Fibroblast of pulmonary artery (primary cell): ENCODE measurements around the gene CRYBB1.

ENCODE experiments used
- DNase-seq: peaks from one replicate; pipeline ENCODE4 v3.0.0-alpha.2; 2010; ENCODE audit warnings: low read depth
- H3K4me3 ChIP-seq: replicated peaks from 2 replicates; pipeline ENCODE4 v1.5.1; 2011; ENCODE audit warnings: low read depth, mild to moderate bottlenecking, control low read depth, low read length, moderate library complexity
- TF ChIP-seq, protein P1 (sequence below): IDR thresholded peaks from 2 replicates; pipeline ENCODE4 v1.5.1; 2011; ENCODE audit warnings: mild to moderate bottlenecking, control low read depth, low read length, inconsistent platforms; ENCODE audit errors: missing control alignments

Gene CRYBB1

DNA sequence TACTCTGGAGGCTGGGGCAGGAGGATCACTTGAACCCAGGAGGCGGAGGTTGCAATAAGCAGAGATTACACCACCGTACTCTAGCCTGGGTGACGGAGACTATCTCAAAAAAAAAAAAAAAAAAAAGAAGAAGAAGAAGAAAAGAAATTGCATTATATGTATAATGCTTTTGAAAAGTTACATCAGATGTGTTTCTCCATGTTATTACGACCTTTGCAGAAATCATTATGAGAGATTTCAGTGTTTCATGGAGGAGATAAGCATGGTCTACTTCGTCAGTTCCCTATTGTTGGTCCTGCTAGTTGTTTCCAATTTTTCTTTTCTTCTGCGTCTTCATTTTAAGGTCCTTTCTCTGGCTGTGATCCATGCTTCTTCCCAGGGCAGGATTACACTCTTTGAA is 42.5 kb upstream of the CRYBB1 start:
- TF ChIP-seq, protein P1, sequence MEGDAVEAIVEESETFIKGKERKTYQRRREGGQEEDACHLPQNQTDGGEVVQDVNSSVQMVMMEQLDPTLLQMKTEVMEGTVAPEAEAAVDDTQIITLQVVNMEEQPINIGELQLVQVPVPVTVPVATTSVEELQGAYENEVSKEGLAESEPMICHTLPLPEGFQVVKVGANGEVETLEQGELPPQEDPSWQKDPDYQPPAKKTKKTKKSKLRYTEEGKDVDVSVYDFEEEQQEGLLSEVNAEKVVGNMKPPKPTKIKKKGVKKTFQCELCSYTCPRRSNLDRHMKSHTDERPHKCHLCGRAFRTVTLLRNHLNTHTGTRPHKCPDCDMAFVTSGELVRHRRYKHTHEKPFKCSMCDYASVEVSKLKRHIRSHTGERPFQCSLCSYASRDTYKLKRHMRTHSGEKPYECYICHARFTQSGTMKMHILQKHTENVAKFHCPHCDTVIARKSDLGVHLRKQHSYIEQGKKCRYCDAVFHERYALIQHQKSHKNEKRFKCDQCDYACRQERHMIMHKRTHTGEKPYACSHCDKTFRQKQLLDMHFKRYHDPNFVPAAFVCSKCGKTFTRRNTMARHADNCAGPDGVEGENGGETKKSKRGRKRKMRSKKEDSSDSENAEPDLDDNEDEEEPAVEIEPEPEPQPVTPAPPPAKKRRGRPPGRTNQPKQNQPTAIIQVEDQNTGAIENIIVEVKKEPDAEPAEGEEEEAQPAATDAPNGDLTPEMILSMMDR = no peak
- no peak for DNase-seq
- no peak overlapping the region for H3K4me3 ChIP-seq

GRCh38 chr22:26658671-26659478 is 41.0 kb upstream of the CRYBB1 start:
- TF ChIP-seq, protein P1 = no peak
- peak; percentile 84 for DNase-seq
- peak overlapping the region; percentile 37 for H3K4me3 ChIP-seq

DNA sequence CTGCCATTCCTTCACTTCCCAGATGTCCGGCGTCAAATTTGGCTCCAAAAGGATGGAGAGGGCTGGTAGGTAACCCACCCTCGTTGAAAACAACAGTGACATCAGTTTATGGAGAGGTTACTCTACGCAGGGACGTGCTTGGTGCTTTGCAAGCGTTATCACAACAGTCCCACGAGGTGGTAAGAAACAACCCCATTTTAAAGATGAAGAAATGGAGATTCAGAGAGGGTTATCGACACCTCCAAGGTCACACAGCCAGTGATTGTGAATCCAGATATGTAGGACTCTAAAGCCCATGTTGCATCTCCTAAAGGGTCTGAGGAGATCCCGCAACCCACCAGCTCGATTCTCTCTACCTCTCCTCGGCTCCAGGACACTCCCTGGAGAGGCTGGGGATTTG is 40.3 kb upstream of the CRYBB1 start:
- TF ChIP-seq, protein P1 = no peak
- DNase-seq = no peak
- peak overlapping the region; percentile 37 for H3K4me3 ChIP-seq

DNA sequence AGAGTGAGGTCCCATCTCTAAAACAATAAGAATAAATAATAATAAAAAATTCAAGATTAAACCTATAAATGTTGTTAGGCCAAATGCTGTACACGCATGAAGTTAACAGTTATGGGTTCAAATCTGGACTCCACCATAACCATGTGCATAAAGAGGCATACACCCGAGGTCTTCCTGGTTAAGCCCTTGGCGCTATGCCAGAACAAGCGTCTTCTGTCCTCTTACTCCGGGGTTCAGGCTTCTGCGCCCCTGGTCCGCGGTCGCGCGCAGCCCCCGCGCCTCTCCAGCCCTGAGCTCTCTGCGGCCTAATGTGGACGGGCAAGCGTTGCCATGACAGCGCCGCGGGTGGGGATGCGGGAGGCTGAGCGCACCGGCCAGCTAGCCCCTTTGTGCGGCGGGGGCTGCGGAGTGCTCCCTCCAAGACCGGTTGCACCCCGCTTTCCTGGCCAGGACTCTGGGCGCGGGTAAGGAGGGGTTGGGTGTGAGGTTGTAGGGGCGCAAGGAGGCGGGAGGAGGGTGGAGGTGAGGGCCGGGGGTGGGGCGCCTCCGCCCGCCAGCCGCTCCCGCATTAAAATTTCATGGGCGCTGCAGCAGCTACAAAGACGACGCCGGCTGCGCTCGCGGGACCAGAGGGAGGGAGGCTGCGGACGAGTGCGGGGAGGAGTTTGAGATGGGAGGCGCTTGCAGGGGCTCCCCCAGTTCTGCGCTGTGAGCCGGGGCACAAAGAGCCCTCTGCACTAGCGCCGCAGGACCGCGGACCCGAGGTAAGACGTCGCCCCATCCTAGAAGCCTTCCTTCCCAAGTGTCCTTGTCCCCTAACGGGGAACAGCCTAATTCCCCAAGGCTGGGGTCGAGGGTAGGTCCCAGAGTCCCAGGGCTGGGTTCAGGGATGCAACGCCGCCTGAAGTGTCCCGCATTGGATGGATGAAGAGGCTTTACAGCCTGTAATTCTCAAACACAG is 39.3 kb upstream of the CRYBB1 start, which contains the start of gene MIAT:
TSS of gene MIAT (plus strand) at position 698 of the 961 bp plus-strand sequence.
- TF ChIP-seq, protein P1 = no peak
- peak within 1 kb of the TSS; percentile 37 for H3K4me3 ChIP-seq
- DNase-seq = no peak

- TF ChIP-seq, protein P1 = no peak
- no peak for DNase-seq
- H3K4me3 ChIP-seq = no peak overlapping the region
Observed at GRCh38 chr22:26651815-26652214, 34.0 kb upstream of the CRYBB1 start.

DNA sequence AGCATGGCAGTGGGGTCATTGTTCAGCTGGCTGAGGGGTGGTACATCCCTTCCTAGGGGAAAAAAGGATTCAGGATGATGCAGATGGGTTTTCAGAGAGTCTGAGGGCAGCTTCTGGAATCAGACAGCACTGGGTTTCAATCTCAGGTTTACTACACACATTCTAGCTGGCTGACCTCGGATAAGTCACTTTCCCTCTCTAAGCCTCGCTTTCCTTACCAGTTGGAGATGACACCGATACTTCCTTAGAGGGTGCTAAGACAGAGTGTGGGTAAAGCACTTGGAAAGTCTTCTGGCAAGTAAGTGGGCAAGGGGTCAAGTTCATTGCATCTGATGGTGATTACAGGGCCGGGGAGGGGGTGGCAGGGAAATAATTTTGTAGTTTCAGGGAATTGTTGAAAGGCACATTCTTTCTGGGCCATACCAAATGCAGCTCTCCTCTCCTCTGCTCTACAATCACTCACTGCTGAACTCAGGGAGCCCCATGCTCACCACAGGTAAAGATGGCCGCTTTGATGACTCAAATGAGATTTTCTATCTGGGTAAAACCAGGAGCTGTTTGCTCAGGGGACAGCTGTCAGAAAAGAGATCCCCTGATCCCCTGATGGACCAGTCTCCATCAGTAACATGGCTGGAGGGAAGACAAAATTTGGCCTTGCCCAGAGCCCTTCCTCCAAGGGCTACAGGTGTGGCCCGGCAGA is 33.0 kb upstream of the CRYBB1 start:
- TF ChIP-seq, protein P1 = no peak

More for the DNA sequence above, 33.0 kb upstream of the CRYBB1 start:
- H3K4me3 ChIP-seq = no peak overlapping the region
- DNase-seq = no peak
